Left lung (tissue), 10 donors: Measurements from ENCODE around the gene DNAH8. TPM values are rescaled to one million over a fixed set of nuclear protein-coding genes. Genes with fewer than 3 reads are reported as not detected.

Experiments used
- ATAC-seq: fragments of 200-7000 bp; cut with Tn5 transposase; one replicate; pipeline ENCODE4 v1.9.1; 2020; ENCODE audit warnings: moderate library complexity
- DNase-seq, 4 donors: peaks; one replicate each; pipeline ENCODE4 v3.0.0-alpha.2; 2013 to 2020
- H3K27ac ChIP-seq, 2 donors: fragments of 200-600 bp; sonication (generic) in 1 of 2; one replicate each; pipeline versions ENCODE4 v1.5.0 to v1.8.0; 2020 to 2021
- H3K27me3 ChIP-seq, 2 donors: fragments of 200-600 bp; sonication (generic) in 1 of 2; one replicate each; pipeline versions ENCODE4 v1.5.0 to v1.8.0; 2020 to 2021
- H3K36me3 ChIP-seq, 2 donors: fragments of 200-600 bp; sonication (generic) in 1 of 2; one replicate each; pipeline versions ENCODE4 v1.5.0 to v1.8.0; 2020 to 2021
- H3K4me1 ChIP-seq, 2 donors: fragments of 200-600 bp; one replicate each; pipeline ENCODE4 v1.8.0; 2021
- H3K4me3 ChIP-seq, 2 donors: fragments of 200-600 bp; sonication (generic) in 1 of 2; one replicate each; pipeline versions ENCODE4 v1.5.0 to v1.8.0; 2020 to 2021; ENCODE audit warnings: mild to moderate bottlenecking in 1 of 2
- H3K9me3 ChIP-seq, 2 donors: fragments of 200-600 bp; sonication (generic) in 1 of 2; one replicate each; pipeline versions ENCODE4 v1.5.0 to v1.8.0; 2020 to 2021
- intact Hi-C, 2 donors: fragments of 100-400 bp; cut with DNase I; formaldehyde crosslinking; loops; one replicate each; pipeline versions ENCODE4 v1.11.2 to v1.14.2; 2022
- polyA plus RNA-seq, 6 donors: library from polyadenylated mRNA; unstranded; fragments of 120-200 nt; gene quantifications; one replicate each; pipeline ENCODE4 v1.2.1, GENCODE V29; 2013; ENCODE audit not compliant: insufficient read length in 6 of 6
- total RNA-seq, 2 donors: library from RNA; stranded (reverse); fragmentation: NEBNext Ultra II Directional; extraction: Animal tissue kit (Norgen Biotek cat#: 25700); gene quantifications; one replicate each; pipeline ENCODE4 v1.2.1, GENCODE V29; 2021
- TF ChIP-seq, protein P1 (sequence below), 2 donors: fragments of 200-600 bp; sonication (generic) in 1 of 2; IDR thresholded peaks; one replicate each; pipeline versions ENCODE4 v1.5.0 to v1.8.0; 2021; ENCODE audit warnings: antibody characterized with exemption in 2 of 2
- donor health status: DM: no; HTN: yes; CAD: no.
- donor health status: DM: no; HTN: no; CAD: no.

Gene DNAH8
- total and polyA plus RNA-seq, 8 donors = 0.03 to 0.34 (median 0.08) TPM

- Histone ChIP-seq H3K4me3 (no peak overlapping the region), H3K9me3 (no peaks in the 10 kb centered on the region), H3K27ac (no peak overlapping the region), H3K27me3 (peaks cover 0 to 26% of the 10 kb centered on the region in 2 donors), H3K36me3 (no peaks in the 10 kb centered on the region), H3K4me1 (no peaks in the 10 kb centered on the region)
- no peak for ATAC-seq
- TF ChIP-seq, protein P1, sequence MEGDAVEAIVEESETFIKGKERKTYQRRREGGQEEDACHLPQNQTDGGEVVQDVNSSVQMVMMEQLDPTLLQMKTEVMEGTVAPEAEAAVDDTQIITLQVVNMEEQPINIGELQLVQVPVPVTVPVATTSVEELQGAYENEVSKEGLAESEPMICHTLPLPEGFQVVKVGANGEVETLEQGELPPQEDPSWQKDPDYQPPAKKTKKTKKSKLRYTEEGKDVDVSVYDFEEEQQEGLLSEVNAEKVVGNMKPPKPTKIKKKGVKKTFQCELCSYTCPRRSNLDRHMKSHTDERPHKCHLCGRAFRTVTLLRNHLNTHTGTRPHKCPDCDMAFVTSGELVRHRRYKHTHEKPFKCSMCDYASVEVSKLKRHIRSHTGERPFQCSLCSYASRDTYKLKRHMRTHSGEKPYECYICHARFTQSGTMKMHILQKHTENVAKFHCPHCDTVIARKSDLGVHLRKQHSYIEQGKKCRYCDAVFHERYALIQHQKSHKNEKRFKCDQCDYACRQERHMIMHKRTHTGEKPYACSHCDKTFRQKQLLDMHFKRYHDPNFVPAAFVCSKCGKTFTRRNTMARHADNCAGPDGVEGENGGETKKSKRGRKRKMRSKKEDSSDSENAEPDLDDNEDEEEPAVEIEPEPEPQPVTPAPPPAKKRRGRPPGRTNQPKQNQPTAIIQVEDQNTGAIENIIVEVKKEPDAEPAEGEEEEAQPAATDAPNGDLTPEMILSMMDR (IDR thresholded peaks at IDR 0.05) = no peak
- DNase-seq = no peak
- intact Hi-C loops = no loop called here
Observed at GRCh38 chr6:38976051-38976450, 260.9 kb downstream of the DNAH8 start.

- TF ChIP-seq, protein P1 (IDR thresholded peaks at IDR 0.05) = no peak
- Histone ChIP-seq H3K36me3 (no peaks in the 10 kb centered on the region), H3K4me1 (no peaks in the 10 kb centered on the region), H3K9me3 (no peaks in the 10 kb centered on the region), H3K27ac (no peak overlapping the region), H3K27me3 (peaks cover 0 to 26% of the 10 kb centered on the region in 2 donors), H3K4me3 (no peak overlapping the region)
- intact Hi-C loops = no loop called here
- DNase-seq (peak in 1 of 4 donors; percentile 28), ATAC-seq (no peak)
Observed at GRCh38 chr6:38976801-38977500, 261.8 kb downstream of the DNAH8 start.

- no peak for ATAC-seq
- peaks cover 0 to 26% of the 10 kb centered on the region in 2 donors for H3K27me3 ChIP-seq
- H3K4me3 ChIP-seq = no peak overlapping the region
- no peak for DNase-seq
- H3K4me1 ChIP-seq = no peaks in the 10 kb centered on the region
- H3K27ac ChIP-seq = no peak overlapping the region
- TF ChIP-seq, protein P1 (IDR thresholded peaks at IDR 0.05) = no peak
- H3K9me3 ChIP-seq = no peaks in the 10 kb centered on the region
- no peaks in the 10 kb centered on the region for H3K36me3 ChIP-seq
- intact Hi-C loops = no loop called here
Observed at GRCh38 chr6:38978139-38978704, 263.1 kb downstream of the DNAH8 start.

DNA sequence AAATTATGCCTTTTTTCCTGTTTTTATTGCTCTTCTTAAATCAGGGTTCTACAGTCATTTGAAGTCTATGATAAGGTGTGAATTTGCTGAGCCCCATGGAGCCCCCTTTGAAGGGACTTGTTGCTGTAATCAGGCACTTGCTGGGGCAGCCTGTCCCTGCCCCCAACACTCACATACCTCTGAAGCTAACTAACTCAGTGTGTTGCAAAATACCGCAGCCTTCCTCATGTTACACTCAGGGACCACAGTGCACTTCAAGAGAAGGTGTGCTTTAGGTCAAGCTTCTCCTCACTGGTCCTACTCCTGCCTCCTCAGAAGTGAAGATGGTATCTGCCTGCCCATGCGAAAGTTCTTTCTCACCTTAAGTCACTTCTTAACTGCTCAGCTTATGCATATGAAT lies 267.4 kb downstream of the DNAH8 start:
- TF ChIP-seq, protein P1 (IDR thresholded peaks at IDR 0.05) = no peak
- Histone ChIP-seq H3K9me3 (no peaks in the 10 kb centered on the region), H3K27ac (no peak overlapping the region), H3K4me1 (no peaks in the 10 kb centered on the region), H3K27me3 (peaks cover 0 to 25% of the 10 kb centered on the region in 2 donors), H3K4me3 (no peak overlapping the region), H3K36me3 (no peaks in the 10 kb centered on the region)
- ATAC-seq (peak; percentile 65), DNase-seq (no peak)
- intact Hi-C loops = no loop called here

DNA sequence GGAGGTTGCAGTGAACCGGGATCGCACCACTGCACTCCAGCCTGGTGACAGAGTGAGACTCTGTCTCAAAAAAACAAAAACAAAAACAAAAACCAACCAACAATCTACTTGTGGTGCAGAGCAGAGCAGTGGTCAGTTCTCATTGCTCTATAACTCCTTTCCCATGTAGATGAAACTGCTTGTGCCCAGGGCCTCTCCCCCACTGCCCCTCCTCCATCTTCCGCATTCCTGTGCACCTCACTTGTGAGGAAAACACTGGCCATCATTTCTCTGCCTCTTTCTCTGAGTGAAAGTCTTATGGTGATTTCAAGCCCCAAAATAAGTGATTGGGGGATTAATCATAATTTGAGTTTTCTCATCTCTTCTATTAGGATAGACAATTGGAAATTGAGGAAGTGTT lies 269.6 kb downstream of the DNAH8 start:
- Histone ChIP-seq H3K4me1 (no peaks in the 10 kb centered on the region), H3K4me3 (no peak overlapping the region), H3K9me3 (no peaks in the 10 kb centered on the region), H3K27me3 (peaks cover 0 to 15% of the 10 kb centered on the region in 2 donors), H3K36me3 (no peaks in the 10 kb centered on the region), H3K27ac (no peak overlapping the region)
- ATAC-seq = no peak
- no peak for DNase-seq
- intact Hi-C loops = no loop called here
- TF ChIP-seq, protein P1 (IDR thresholded peaks at IDR 0.05) = no peak
